Esophagus squamous epithelium (tissue), 4 donors: ENCODE data around the gene AEN.

ENCODE experiments used
- POLR2A ChIP-seq, 4 donors: fragments of 450-650 bp; IDR thresholded peaks; one replicate each; pipeline ENCODE4 v1.6.1; 2017; ENCODE audit warnings: antibody characterized with exemption in 4 of 4, mild to moderate bottlenecking in 4 of 4, moderate library complexity in 3 of 4
- TF ChIP-seq, protein P1 (sequence below), 6 experiments: fragments of 450-650 bp in 4 of 6; fragments of 200-600 bp in 2 of 6; sonication (generic) in 2 of 6; IDR thresholded peaks; one replicate each; pipeline ENCODE4 v1.5.1; 2016 to 2019; ENCODE audit warnings: antibody characterized with exemption in 6 of 6, mild to moderate bottlenecking in 4 of 6, moderate library complexity in 4 of 6

DNA sequence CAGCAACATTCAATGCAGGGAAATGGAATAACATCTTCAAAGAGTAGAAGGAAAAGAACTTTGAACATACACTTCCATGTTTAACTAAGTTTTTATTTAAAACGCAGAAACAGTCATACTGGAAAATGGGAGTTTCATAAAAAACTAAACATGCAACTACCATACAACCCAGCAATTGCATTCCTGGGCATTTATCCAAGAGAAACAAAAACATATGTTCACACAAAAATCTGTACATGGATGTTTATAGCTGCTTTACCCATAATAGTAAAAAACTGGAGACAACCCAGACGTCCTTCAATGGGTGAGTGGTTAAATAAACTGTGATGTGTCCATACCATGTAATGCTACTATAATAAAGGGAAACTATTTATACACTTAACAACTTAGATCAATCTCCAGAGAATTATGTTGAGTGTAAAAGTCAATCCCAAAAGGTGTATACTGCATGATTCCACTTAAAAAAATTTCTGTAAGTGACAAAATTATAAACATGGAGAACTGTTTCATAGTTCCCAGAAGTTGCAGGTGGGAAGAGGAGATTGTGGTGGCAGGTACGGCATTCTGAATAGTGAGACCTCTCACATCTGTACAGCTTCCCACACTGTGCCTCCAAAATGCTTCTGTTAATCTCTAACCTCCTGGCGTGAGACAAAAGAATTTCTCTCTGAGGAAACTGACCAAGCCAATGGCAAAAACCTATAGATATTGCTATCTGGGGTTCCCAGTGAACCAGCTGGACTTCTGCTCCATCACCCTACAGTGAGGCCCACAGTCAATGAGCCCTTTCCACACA, 40.8 kb downstream of the AEN start:
- TF ChIP-seq, protein P1, sequence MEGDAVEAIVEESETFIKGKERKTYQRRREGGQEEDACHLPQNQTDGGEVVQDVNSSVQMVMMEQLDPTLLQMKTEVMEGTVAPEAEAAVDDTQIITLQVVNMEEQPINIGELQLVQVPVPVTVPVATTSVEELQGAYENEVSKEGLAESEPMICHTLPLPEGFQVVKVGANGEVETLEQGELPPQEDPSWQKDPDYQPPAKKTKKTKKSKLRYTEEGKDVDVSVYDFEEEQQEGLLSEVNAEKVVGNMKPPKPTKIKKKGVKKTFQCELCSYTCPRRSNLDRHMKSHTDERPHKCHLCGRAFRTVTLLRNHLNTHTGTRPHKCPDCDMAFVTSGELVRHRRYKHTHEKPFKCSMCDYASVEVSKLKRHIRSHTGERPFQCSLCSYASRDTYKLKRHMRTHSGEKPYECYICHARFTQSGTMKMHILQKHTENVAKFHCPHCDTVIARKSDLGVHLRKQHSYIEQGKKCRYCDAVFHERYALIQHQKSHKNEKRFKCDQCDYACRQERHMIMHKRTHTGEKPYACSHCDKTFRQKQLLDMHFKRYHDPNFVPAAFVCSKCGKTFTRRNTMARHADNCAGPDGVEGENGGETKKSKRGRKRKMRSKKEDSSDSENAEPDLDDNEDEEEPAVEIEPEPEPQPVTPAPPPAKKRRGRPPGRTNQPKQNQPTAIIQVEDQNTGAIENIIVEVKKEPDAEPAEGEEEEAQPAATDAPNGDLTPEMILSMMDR (IDR thresholded peaks at IDR 0.05), result no peak
- TF ChIP-seq POLR2A (IDR thresholded peaks at IDR 0.05), result no peak
